ENCODE measurements around the gene HAUS8.

- TF ChIP-seq CTCF (conservative IDR thresholded peaks at IDR 0.05; ENCODE audit: low read depth, low read length) (no peak), EZH2 (IDR thresholded peaks at IDR 0.05; ENCODE audit: borderline replicate concordance, low read depth, low read length, poor library complexity, severe bottlenecking) (no peak)
These were observed 37.0 kb upstream of the HAUS8 start for GRCh38 chr19:17112271-17112670.

All from A673 (cell line).